HCT116 (cell line): ENCODE measurements around the gene SEC16B. TPM values are rescaled to one million over a fixed set of nuclear protein-coding genes. Genes with fewer than 3 reads are reported as not detected.
A peak's percentile ranks its signal among the peaks of the same experiment; 100 is the strongest.

Experiments
- ATAC-seq: fragments of 200-7000 bp; cut with Tn5 transposase; 2 replicates; pipeline ENCODE4 v1.9.1; 2020; ENCODE audit warnings: mild to moderate bottlenecking, moderate library complexity
- BruUV-seq: library from RNA; stranded (reverse); fragments of 400-500 nt; replicated peaks from 2 replicates; lab custom pipeline; 2021; lab: Mats Ljungman, UMichigan
- CTCF ChIA-PET: fragments of 300-600 bp; sonication (Branson Sonifier 250); formaldehyde crosslinking; loops from one replicate; lab custom pipeline; 2021; ENCODE audit warnings: antibody characterized with exemption; lab: Charles Lee
- POLR2A ChIA-PET: fragments of 300-600, 350-600 bp; sonication (Branson Sonifier 250); formaldehyde crosslinking; loops from one replicate; lab custom pipeline; 2021; ENCODE audit warnings: antibody characterized with exemption; lab: Charles Lee
- RAD21 ChIA-PET, 2 experiments: fragments of 300-600 bp; sonication (Branson Sonifier 250); formaldehyde crosslinking; loops; one replicate each; lab custom pipeline; 2023; ENCODE audit warnings: low total read pairs in 2 of 2; ENCODE audit not compliant: uncharacterized antibody in 2 of 2, unreplicated experiment in 2 of 2, low non-redundant PET in 1 of 2; lab: Charles Lee
- DNase-seq: peaks from one replicate; pipeline ENCODE4 v3.0.0-alpha.2; 2010; ENCODE audit warnings: low read depth, low spot score
- H2AFZ ChIP-seq: fragments of 200-600 bp; shearing (Covaris generic), sonication (generic); 2 replicates; pipeline ENCODE4 v1.6.1; 2017; ENCODE audit warnings: low read depth, mixed run types, mixed read lengths, antibody characterized with exemption, low read length; ENCODE audit not compliant: poor library complexity, severe bottlenecking
- H3K27ac ChIP-seq: 2 replicates; pipeline ENCODE4 v1.5.1; 2012; ENCODE audit warnings: low read depth, low read length
- H3K27me3 ChIP-seq: fragments of 200-600 bp; sonication (generic); 2 replicates; pipeline ENCODE4 v1.6.1; 2016; ENCODE audit warnings: mixed run types, low read length, mixed read lengths; ENCODE audit not compliant: insufficient read depth
- H3K36me3 ChIP-seq, 2 experiments: fragments of 200-500 bp in 1 of 2; fragments of 200-600 bp in 1 of 2; sonication (Bioruptor generic) in 1 of 2; sonication (generic) in 1 of 2; 2 replicates each; pipeline versions ENCODE4 v1.5.1 to v1.6.1; 2014 to 2016; ENCODE audit warnings: low read length in 2 of 2, inconsistent platforms in 1 of 2, mixed read lengths in 1 of 2, mixed run types in 1 of 2; ENCODE audit not compliant: insufficient read depth in 2 of 2, control insufficient read depth in 1 of 2
- H3K4me1 ChIP-seq, 2 experiments: fragments of 200-600 bp in 1 of 2; sonication (generic) in 1 of 2; 2 replicates each; pipeline versions ENCODE4 v1.5.1 to v1.6.1; 2012 to 2017; ENCODE audit warnings: low read length in 2 of 2, inconsistent platforms in 1 of 2, mild to moderate bottlenecking in 1 of 2, mixed read lengths in 1 of 2, mixed run types in 1 of 2, moderate library complexity in 1 of 2; ENCODE audit not compliant: insufficient read depth in 2 of 2, control insufficient read depth in 1 of 2
- H3K4me2 ChIP-seq: fragments of 200-600 bp; sonication (generic); 2 replicates; pipeline ENCODE4 v1.6.1; 2017; ENCODE audit warnings: mixed run types, low read length, mixed read lengths
- H3K4me3 ChIP-seq, 2 experiments: fragments of 200-600 bp in 1 of 2; sonication (generic) in 1 of 2; replicated peaks in 1 of 2; 2 replicates each; pipeline ENCODE4 v1.5.1; 2011 to 2016; ENCODE audit warnings: low read length in 2 of 2, control low read depth in 1 of 2, low read depth in 1 of 2, mild to moderate bottlenecking in 1 of 2, mixed read lengths in 1 of 2, mixed run types in 1 of 2
- H3K79me2 ChIP-seq: fragments of 200-600 bp; sonication (generic); 2 replicates; pipeline ENCODE4 v1.6.1; 2017; ENCODE audit warnings: mild to moderate bottlenecking, mixed run types, low read length, moderate library complexity, mixed read lengths; ENCODE audit not compliant: insufficient read depth
- H3K9ac ChIP-seq: fragments of 200-600 bp; sonication (generic); 2 replicates; pipeline ENCODE4 v1.6.1; 2016; ENCODE audit warnings: low read length, mixed read lengths
- H3K9me2 ChIP-seq: fragments of 200-600 bp; sonication (generic), shearing (Covaris generic); 2 replicates; pipeline ENCODE4 v1.6.1; 2017; ENCODE audit warnings: mixed run types, mild to moderate bottlenecking, moderate library complexity; ENCODE audit not compliant: insufficient read depth
- H3K9me3 ChIP-seq, 2 experiments: fragments of 200-500 bp in 1 of 2; fragments of 200-600 bp in 1 of 2; sonication (Bioruptor generic) in 1 of 2; sonication (generic) in 1 of 2; 2 replicates each; pipeline ENCODE4 v1.6.1; 2014 to 2017; ENCODE audit warnings: low read length in 2 of 2, mixed read lengths in 2 of 2, inconsistent platforms in 1 of 2, low read depth in 1 of 2, mild to moderate bottlenecking in 1 of 2, mixed run types in 1 of 2, moderate library complexity in 1 of 2; ENCODE audit not compliant: control insufficient read depth in 1 of 2, insufficient read depth in 1 of 2
- H4K20me1 ChIP-seq: fragments of 200-600 bp; sonication (generic), shearing (Covaris generic); 2 replicates; pipeline ENCODE4 v1.6.1; 2017; ENCODE audit warnings: mixed run types, mild to moderate bottlenecking, moderate library complexity; ENCODE audit not compliant: insufficient read depth
- CTCF ChIP-seq, 3 experiments: fragments of 200-600 bp in 1 of 3; sonication (generic) in 1 of 3; IDR thresholded peaks in 2 of 3; conservative IDR thresholded peaks in 1 of 3; 2 replicates each; pipeline ENCODE4 v1.5.1; 2012 to 2017; ENCODE audit warnings: low read depth in 2 of 3, low read length in 2 of 3, antibody characterized with exemption in 1 of 3, borderline replicate concordance in 1 of 3, control low read depth in 1 of 3, mild to moderate bottlenecking in 1 of 3, mixed read lengths in 1 of 3, mixed run types in 1 of 3, moderate library complexity in 1 of 3; ENCODE audit not compliant: insufficient read depth in 1 of 3
- EGR1 ChIP-seq: IDR thresholded peaks from 2 replicates; pipeline ENCODE4 v1.6.1; 2012; ENCODE audit warnings: low read depth
- POLR2AphosphoS5 ChIP-seq: IDR thresholded peaks from 2 replicates; pipeline ENCODE4 v1.6.1; 2011; ENCODE audit warnings: mild to moderate bottlenecking, low read depth, low read length, moderate library complexity
- RAD21 ChIP-seq: IDR thresholded peaks from 2 replicates; pipeline ENCODE4 v1.6.1; 2012; ENCODE audit warnings: low read depth, mild to moderate bottlenecking
- REST ChIP-seq: IDR thresholded peaks from 2 replicates; pipeline ENCODE4 v1.6.1; 2012; ENCODE audit warnings: low read depth
- TCF7L2 ChIP-seq: IDR thresholded peaks from 2 replicates; pipeline ENCODE4 v1.7.0; 2011; ENCODE audit warnings: borderline replicate concordance, inconsistent platforms; ENCODE audit not compliant: insufficient read depth, insufficient read length; ENCODE audit errors: extremely low read depth
- ZNF274 ChIP-seq: fragments of 200-500 bp; sonication (Bioruptor generic); IDR thresholded peaks from 2 replicates; pipeline ENCODE4 v1.6.1; 2014; ENCODE audit warnings: mild to moderate bottlenecking, low read depth, low read length, inconsistent platforms
- intact Hi-C: fragments of 100-400 bp; cut with micrococcal nuclease; formaldehyde crosslinking; loops from 2 replicates; pipeline ENCODE4 v1.10.0; 2022
- total RNA-seq: library from RNA; stranded (reverse); gene quantifications from one replicate; pipeline ENCODE4 v1.2.1, GENCODE V29; 2021; ENCODE audit not compliant: unreplicated experiment

The SEC16B gene
- total RNA-seq, 1 experiment from 2014 or later: 1.2 TPM

- POLR2A ChIA-PET: no interaction called here
- no peak overlapping the region for H3K4me2 ChIP-seq
- TF ChIP-seq REST (no peak), RAD21 (peak; percentile 56), EGR1 (no peak), ZNF274 (no peak), POLR2AphosphoS5 (no peak), TCF7L2 (no peak), CTCF (IDR thresholded peaks at IDR 0.05 in 2 of 3, conservative IDR thresholded peaks at IDR 0.05 in 1 of 3; ENCODE audit: borderline replicate concordance in 1 of 3, insufficient read depth in 1 of 3, low read depth in 2 of 3, low read length in 2 of 3) (peak; percentile 22 to 64 (median 63); a peak in 5 of 6 replicates)
- H2AFZ ChIP-seq: no peak overlapping the region
- H3K9me2 ChIP-seq: no peaks in the 10 kb centered on the region
- H3K36me3 ChIP-seq: no peaks in the 10 kb centered on the region
- H3K27ac ChIP-seq: no peak overlapping the region
- H3K79me2 ChIP-seq: no peaks in the 10 kb centered on the region
- ATAC-seq (peak; percentile 81), DNase-seq (peak; percentile 13)
- RAD21 ChIA-PET: no interaction called here
- CTCF ChIA-PET: interaction anchor here (0.8 kb wide), 1 partner anchor 34 kb away, joined by 3 read pairs; no protein-coding TSS in a partner anchor
- intact Hi-C loops: loop anchor here (2.0 kb wide), 1 partner anchor 1017 kb away; no protein-coding TSS in a partner anchor
- H4K20me1 ChIP-seq: no peaks in the 10 kb centered on the region
- H3K27me3 ChIP-seq: peaks cover 18% of the 10 kb centered on the region
- peaks cover 0 to 10% of the 10 kb centered on the region in 2 experiments; a peak in 2 of 4 replicates for H3K4me1 ChIP-seq
- H3K9me3 ChIP-seq: no peaks in the 10 kb centered on the region
- H3K9ac ChIP-seq: no peak overlapping the region
- no peak overlapping the region for H3K4me3 ChIP-seq
- BruUV-seq: no TSS peak
Measured at GRCh38 chr1:177913762-177914540, 55.9 kb downstream of the SEC16B start.
